Stomach smooth muscle (tissue), 2 donors: Measurements from ENCODE around the gene CSNK1G1.
A peak's percentile ranks its signal among the peaks of the same experiment; 100 is the strongest.
"Not testable (repeated sequence)": the region's sequence is repeated elsewhere in the genome, so short reads cannot be mapped to it uniquely, and the experiment has no call there.

Experiments used
- H3K27ac ChIP-seq: one replicate; pipeline ENCODE4 v1.7.0; 2013; ENCODE audit warnings: mild to moderate bottlenecking, low read length, inconsistent platforms
- H3K27me3 ChIP-seq, 2 donors: one replicate each; pipeline ENCODE4 v1.7.0; 2013; ENCODE audit warnings: low read length in 2 of 2; ENCODE audit not compliant: insufficient read depth in 2 of 2, control insufficient read depth in 1 of 2
- H3K36me3 ChIP-seq, 2 donors: one replicate each; pipeline ENCODE4 v1.7.0; 2013; ENCODE audit warnings: low read length in 2 of 2; ENCODE audit not compliant: control insufficient read depth in 2 of 2, insufficient read depth in 2 of 2
- H3K4me1 ChIP-seq: one replicate; pipeline ENCODE4 v1.7.0; 2013; ENCODE audit warnings: low read length; ENCODE audit not compliant: control insufficient read depth, insufficient read depth
- H3K4me3 ChIP-seq, 2 donors: one replicate each; pipeline ENCODE4 v1.7.0; 2013; ENCODE audit warnings: low read length in 2 of 2
- H3K9ac ChIP-seq, 2 donors: one replicate each; pipeline ENCODE4 v1.7.0; 2013; ENCODE audit warnings: low read length in 2 of 2, mild to moderate bottlenecking in 1 of 2
- H3K9me3 ChIP-seq, 2 donors: one replicate each; pipeline ENCODE4 v1.7.0; 2013; ENCODE audit warnings: low read length in 2 of 2; ENCODE audit not compliant: control insufficient read depth in 2 of 2
- donor health status: healthy.
- donor health status: Pancreatic carcinoma.

CSNK1G1 gene

DNA sequence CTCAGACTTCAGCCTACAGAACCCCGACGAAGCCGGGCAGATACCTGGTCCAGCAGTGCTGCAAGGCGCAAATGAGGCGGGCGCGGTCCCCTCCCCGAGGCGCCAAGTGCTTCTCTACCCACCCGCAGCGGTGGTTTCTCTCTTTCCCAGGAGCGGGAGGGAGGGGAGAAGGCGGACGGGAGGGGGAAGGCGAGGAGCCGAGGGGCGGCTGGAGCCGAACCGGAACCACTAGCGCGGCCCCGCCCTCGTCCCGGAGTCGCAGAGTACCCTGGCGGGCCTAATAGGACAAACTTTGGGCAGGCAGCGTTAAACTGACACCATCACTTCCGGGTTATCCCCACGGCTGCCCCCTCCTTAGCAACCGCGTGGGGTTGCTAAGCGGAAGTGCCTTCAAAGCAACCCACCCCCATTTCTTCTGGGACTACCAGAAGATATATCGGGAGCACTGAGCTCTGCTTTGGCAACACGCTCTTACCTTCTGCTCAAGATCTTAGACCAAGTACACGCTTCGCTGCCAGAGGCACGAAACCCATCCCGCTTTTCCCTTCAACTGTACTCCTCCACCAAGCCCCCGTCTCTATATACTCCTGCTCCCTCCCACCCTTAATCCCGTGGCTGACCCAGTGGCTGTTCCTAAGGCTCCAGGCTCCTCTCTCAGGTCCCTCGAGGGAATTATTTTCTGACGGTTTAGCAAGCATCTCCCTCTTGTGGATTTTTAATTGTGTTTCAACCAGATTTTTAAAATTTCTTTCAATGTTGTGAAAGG is at the start of gene CSNK1G1:
TSS of gene CSNK1G1 (minus strand) at position 230 of the 766 bp plus-strand sequence. CDS start 55,674 bp downstream, outside the sequence.
- no peaks in the 10 kb centered on the region for H3K27me3 ChIP-seq
- peak within 1 kb of the TSS; percentile 46 for H3K27ac ChIP-seq
- H3K9ac ChIP-seq = peak within 1 kb of the TSS; percentile 80 to 81
- peak within 1 kb of the TSS; percentile 75 to 92 for H3K4me3 ChIP-seq
- H3K36me3 ChIP-seq = no peaks in the 10 kb centered on the region
- peaks cover 3% of the 10 kb centered on the region for H3K4me1 ChIP-seq
- no peaks in the 10 kb centered on the region for H3K9me3 ChIP-seq

DNA sequence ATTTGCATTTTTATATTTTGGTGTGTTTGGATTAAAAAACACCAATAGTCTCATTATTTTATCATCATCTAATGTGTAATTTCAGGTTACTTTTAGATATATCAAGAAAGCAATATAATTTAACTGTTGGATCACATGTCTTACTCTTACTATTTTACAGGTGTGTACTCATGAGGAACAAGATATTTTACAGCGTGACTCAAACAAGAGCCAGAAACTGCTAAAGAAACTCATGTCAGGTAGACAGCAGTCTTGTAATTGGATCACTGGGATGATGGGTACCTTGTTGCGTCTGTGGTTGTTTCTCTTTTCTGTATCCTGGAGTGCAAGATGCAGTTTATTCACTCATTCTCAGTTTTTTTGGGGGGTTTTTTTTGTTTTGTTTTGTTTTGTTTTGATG is 44.6 kb upstream of the CSNK1G1 start:
- H3K4me3 ChIP-seq = no peak overlapping the region
- H3K36me3 ChIP-seq = peaks cover 32 to 46% of the 10 kb centered on the region in 2 donors
- no peak overlapping the region for H3K27ac ChIP-seq
- H3K27me3 ChIP-seq = no peaks in the 10 kb centered on the region
- no peak overlapping the region for H3K9ac ChIP-seq
- H3K4me1 ChIP-seq = no peaks in the 10 kb centered on the region
- no peaks in the 10 kb centered on the region for H3K9me3 ChIP-seq

DNA sequence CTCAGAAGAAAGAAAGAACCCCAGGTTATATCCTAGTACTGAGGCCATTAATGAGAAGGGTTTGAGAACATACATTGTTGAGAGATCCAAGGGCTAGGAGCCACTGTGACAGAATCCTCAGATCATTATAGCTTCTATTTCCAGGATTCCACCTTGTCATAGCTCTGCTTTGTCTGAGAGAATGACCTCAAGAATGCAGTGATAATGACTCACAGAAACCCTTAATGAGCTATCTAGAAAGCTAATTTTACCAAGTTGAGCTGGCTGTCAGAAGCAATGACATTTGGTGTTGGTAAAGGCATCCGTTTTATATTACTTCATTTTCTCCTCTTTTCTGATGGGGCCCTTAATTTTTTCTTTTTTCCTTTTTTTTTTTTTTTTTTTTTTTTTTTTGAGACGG is 42.6 kb upstream of the CSNK1G1 start:
- no peak overlapping the region for H3K9ac ChIP-seq
- H3K36me3 ChIP-seq = peaks cover 39 to 44% of the 10 kb centered on the region in 2 donors
- H3K27ac ChIP-seq = no peak overlapping the region

DNA sequence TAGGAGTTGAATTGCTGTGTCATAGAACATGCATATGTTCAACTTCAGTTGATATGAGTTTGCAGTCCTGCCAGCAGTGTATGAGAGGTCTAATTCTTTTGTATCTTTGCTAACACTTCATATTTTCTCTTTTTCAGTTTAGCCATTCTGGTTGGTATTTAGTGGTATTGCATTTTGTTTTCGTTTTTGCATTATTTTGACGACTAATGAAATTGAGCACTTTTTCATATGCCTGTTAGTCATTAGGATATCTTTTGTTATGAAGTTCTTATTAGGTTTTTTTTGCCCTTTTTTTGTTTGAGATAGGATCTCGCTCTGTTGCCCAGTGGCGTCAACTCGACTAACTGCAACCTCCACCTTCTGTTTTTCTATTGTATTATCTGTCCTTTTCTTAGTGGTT is 40.8 kb upstream of the CSNK1G1 start:
- no peak overlapping the region for H3K9ac ChIP-seq
- H3K27me3 ChIP-seq = no peaks in the 10 kb centered on the region
- H3K36me3 ChIP-seq = peaks cover 39 to 44% of the 10 kb centered on the region in 2 donors
- no peak overlapping the region for H3K27ac ChIP-seq
- H3K4me1 ChIP-seq = no peaks in the 10 kb centered on the region
- no peaks in the 10 kb centered on the region for H3K9me3 ChIP-seq
- H3K4me3 ChIP-seq = no peak overlapping the region

More for the DNA sequence above, 42.6 kb upstream of the CSNK1G1 start:
- Histone ChIP-seq H3K4me3 (no peak overlapping the region), H3K27me3 (no peaks in the 10 kb centered on the region), H3K9me3 (no peaks in the 10 kb centered on the region), H3K4me1 (no peaks in the 10 kb centered on the region)

DNA sequence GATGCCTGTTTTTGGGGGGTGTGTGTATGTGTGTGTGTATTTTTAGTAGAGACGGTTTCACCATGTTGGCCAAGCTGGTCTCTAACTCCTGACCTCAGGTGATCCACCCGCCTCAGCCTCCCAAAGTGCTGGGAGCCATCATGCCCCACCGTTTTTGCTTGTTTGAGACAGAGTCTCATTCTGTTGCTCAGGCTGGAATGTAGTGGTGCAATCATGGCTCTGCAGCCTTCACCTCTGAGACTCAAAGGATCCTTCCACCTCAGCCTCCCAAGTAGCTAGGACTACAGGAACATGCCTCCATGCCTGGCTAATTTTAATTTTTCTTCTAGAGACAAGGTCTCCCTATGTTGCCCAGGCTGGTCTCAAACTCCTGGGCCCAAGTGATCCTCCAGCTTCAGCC is 36.5 kb upstream of the CSNK1G1 start:
- Histone ChIP-seq H3K4me1 (peaks cover 12% of the 10 kb centered on the region), H3K36me3 (peaks cover 19 to 23% of the 10 kb centered on the region in 2 donors)
- not testable (repeated sequence) for H3K27me3 ChIP-seq, H3K4me3 ChIP-seq, H3K9ac ChIP-seq, H3K27ac ChIP-seq, H3K9me3 ChIP-seq

DNA sequence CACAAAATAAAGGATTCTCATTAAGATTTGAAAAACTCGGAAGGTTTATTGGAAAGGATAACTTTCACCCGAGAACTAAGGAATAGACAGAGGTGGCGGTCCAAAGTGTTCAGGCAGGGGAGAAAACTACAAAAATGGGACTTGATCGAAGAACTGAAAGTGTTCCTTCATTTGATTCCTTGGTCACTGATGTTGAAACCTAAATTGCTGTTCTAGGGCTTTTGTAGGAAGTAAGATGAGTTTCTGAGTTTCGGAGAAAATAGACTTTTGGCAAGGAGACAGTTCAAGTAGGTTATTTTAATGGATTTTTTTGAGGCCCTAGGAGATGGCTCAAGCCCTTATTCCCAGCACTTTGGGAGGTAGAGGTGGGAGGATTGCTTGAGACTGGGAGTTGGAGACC is 33.1 kb upstream of the CSNK1G1 start:
- no peaks in the 10 kb centered on the region for H3K9me3 ChIP-seq
- H3K4me3 ChIP-seq = peak overlapping the region; percentile 83 to 98
- peaks cover 15% of the 10 kb centered on the region for H3K4me1 ChIP-seq
- no peak overlapping the region for H3K27ac ChIP-seq
- no peaks in the 10 kb centered on the region for H3K27me3 ChIP-seq
- no peak overlapping the region for H3K9ac ChIP-seq
- H3K36me3 ChIP-seq = peaks cover 0 to 3% of the 10 kb centered on the region in 2 donors

DNA sequence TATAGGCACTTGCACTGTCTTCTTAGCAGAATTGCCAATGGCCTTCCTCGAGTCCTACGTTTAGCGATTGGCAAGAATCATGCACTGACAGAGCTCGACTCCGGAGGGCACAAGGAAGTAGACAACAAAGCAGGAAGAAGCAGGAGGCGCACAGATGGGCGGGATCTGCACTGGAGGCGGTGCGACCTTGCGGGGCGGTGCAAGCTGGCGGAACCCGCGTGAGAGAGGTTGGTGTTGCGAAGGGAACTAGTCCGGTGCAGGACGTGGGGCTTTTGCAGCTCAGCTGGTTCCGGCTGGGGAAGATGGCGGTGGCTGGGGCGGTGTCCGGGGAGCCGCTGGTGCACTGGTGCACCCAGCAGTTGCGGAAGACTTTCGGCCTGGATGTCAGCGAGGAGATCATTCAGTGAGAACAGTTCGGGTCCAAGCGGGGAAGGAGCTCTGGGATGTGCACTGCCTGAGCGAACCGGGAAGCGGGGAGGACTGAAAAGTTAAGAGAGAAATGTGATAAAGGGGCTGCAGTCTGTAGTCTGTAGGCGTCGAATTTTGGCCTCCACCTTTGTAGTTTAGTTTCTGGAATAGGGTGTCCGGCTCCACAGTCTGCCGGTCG is 31.7 kb upstream of the CSNK1G1 start, which contains the start of gene TRIP4:
TSS of gene TRIP4 (plus strand) at position 275 of the 607 bp plus-strand sequence. CDS start at position 303, 28 bp downstream.
- H3K4me1 ChIP-seq = peaks cover 15% of the 10 kb centered on the region
- peak within 1 kb of the TSS; percentile 83 to 98 for H3K4me3 ChIP-seq
- no peaks in the 10 kb centered on the region for H3K36me3 ChIP-seq

DNA sequence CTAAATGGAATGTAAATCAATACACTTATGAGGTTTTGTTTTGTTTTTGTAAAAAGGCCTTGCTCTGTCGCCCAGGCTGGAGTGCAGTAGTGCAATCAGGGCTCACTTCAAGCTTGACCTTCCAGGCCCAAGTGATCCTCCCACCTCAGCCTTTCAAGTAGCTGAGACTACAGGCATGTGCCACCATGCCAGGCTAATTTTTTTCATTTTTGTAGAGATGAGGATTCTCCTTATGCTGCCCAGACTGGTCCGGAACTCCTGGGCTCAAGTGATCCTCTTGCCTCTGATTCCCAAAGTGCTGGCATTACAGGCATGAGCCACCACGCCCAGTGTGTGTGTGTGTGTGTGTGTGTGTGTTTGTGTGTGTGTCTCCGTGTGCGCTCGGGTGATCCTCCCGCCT is 30.3 kb upstream of the CSNK1G1 start:
- Histone ChIP-seq H3K27me3 (no peaks in the 10 kb centered on the region), H3K4me1 (peaks cover 17% of the 10 kb centered on the region), H3K27ac (no peak overlapping the region), H3K9ac (no peak overlapping the region), H3K36me3 (no peaks in the 10 kb centered on the region), H3K4me3 (no peak overlapping the region), H3K9me3 (no peaks in the 10 kb centered on the region)

More for the DNA sequence above, 31.7 kb upstream of the CSNK1G1 start, which contains the start of gene TRIP4:
- no peaks in the 10 kb centered on the region for H3K27me3 ChIP-seq
- peak within 1 kb of the TSS; percentile 66 to 89 for H3K9ac ChIP-seq
- H3K27ac ChIP-seq = peak within 1 kb of the TSS; percentile 49
- no peaks in the 10 kb centered on the region for H3K9me3 ChIP-seq

DNA sequence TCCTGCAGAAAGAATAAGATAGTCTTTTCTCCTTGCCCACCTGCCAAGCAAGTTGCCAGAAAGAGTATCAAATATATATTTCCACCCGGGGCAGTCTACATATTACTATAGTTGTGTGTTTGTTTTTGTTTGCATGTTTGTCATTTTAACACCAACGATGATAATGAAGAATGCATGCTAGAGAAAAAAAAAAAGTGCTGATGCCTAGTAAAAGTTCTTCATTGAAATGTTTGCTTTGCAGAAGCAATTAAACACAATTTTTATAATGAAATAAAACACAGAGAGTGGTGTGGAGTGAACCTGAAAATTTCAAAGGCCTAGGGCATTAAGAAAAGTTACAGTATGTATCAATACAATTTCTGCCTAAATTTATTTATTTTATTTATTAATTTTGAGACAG is 27.8 kb upstream of the CSNK1G1 start:
- H3K27me3 ChIP-seq = no peaks in the 10 kb centered on the region
- no peaks in the 10 kb centered on the region for H3K36me3 ChIP-seq
- no peak overlapping the region for H3K27ac ChIP-seq
- peaks cover 19% of the 10 kb centered on the region for H3K4me1 ChIP-seq
- H3K9ac ChIP-seq = no peak overlapping the region
- no peak overlapping the region for H3K4me3 ChIP-seq
- H3K9me3 ChIP-seq = no peaks in the 10 kb centered on the region

DNA sequence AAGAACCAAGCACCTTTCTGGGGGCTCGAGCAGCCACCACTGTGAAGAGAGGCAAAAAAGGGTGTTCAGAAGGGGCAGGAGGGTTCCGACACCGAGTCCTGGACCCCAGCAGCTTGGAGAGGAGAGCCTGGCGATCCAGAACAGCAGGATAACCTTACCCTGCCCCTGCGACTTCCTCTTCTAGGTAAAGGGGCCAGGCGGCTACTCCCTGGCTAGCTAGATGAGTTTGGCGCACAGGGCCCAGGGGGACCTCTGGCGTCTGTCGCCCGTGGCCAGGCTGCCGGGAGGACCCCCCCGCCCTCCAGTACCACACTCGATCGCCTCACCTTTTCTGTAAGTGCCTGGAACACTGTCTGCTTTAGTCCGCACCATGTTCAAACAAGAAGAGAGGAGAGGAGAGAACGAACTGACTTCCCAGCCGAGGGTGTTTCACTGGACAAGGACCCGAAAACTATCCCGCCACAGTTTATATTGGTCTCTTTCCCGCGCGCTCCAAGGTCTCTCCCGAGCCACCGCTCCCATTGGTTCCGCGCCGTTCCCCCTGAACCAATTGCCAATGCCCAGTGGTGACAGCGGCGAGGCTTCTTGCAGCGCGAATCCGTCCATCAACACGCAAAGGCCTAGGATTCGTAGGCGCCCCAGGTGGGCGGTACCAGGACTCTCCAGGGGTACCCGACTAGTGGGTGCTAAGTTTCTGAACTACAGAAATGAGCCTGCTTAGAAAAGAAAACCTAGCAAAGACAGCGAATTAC is 25.2 kb upstream of the CSNK1G1 start, which contains the start of gene PCLAF:
TSS of gene PCLAF (minus strand) at position 442 of the 752 bp plus-strand sequence. CDS start at position 372, 70 bp downstream.
- no peak within 1 kb of the TSS for H3K27ac ChIP-seq
- peak within 1 kb of the TSS; percentile 72 to 80 for H3K4me3 ChIP-seq
- no peaks in the 10 kb centered on the region for H3K9me3 ChIP-seq
- H3K4me1 ChIP-seq = peaks cover 8% of the 10 kb centered on the region
- H3K36me3 ChIP-seq = no peaks in the 10 kb centered on the region
- peak within 1 kb of the TSS; percentile 51 for H3K9ac ChIP-seq
- H3K27me3 ChIP-seq = no peaks in the 10 kb centered on the region
